H7 (cell line): ENCODE results near the gene ZPBP2. TPM values are rescaled to one million over a fixed set of nuclear protein-coding genes. Genes with fewer than 3 reads are reported as not detected.
"Not testable (repeated sequence)": the region's sequence is repeated elsewhere in the genome, so short reads cannot be mapped to it uniquely, and the experiment has no call there.

Experiments
- DNase-seq: peaks from one replicate; pipeline ENCODE4 v3.0.0; 2012
- H3K27me3 ChIP-seq: 2 replicates; pipeline ENCODE4 v1.6.0; 2011; ENCODE audit warnings: mild to moderate bottlenecking, low read length; ENCODE audit not compliant: control insufficient read depth, insufficient read depth
- H3K36me3 ChIP-seq: replicated peaks from 2 replicates; pipeline ENCODE4 v1.5.1; 2011; ENCODE audit warnings: low read length; ENCODE audit not compliant: control insufficient read depth, insufficient read depth
- H3K4me3 ChIP-seq: 2 replicates; pipeline ENCODE4 v1.5.1; 2011; ENCODE audit warnings: low read depth, mild to moderate bottlenecking, control low read depth, low read length, moderate library complexity; ENCODE audit not compliant: insufficient read depth
- total RNA-seq: library from RNA; depleted of rRNA; stranded (reverse); fragments of >200 nt; shearing (Covaris generic); gene quantifications from 2 replicates; pipeline ENCODE4 v1.2.3, GENCODE V29; 2014

Gene ZPBP2
- total RNA-seq, 1 experiment from 2014 or later, result not detected

- Histone ChIP-seq H3K4me3 (no peak overlapping the region), H3K36me3 (no peaks in the 10 kb centered on the region), H3K27me3 (peaks cover 41% of the 10 kb centered on the region)
- DNase-seq, result no peak
These were observed 720 bp upstream of the ZPBP2 start for GRCh38 chr17:39867084-39867879.

GRCh38 chr17:39868554-39868942, 546 bp downstream of the ZPBP2 start:
- no peaks in the 10 kb centered on the region for H3K36me3 ChIP-seq
- no peak overlapping the region for H3K4me3 ChIP-seq
- H3K27me3 ChIP-seq, result peaks cover 31% of the 10 kb centered on the region
- DNase-seq, result no peak

- H3K36me3 ChIP-seq, result no peaks in the 10 kb centered on the region
- H3K4me3 ChIP-seq, result no peak overlapping the region
- DNase-seq, result no peak
- H3K27me3 ChIP-seq, result peaks cover 12% of the 10 kb centered on the region
These were observed 2.8 kb downstream of the ZPBP2 start for GRCh38 chr17:39870776-39871175.

GRCh38 chr17:39871801-39872200, 3.8 kb downstream of the ZPBP2 start:
- Histone ChIP-seq H3K36me3 (no peaks in the 10 kb centered on the region), H3K27me3 (peaks cover 7% of the 10 kb centered on the region; the same call in 1 of the 2 replicates), H3K4me3 (no peak overlapping the region)
- DNase-seq, result no peak

GRCh38 chr17:39872751-39873150, 4.7 kb downstream of the ZPBP2 start:
- Histone ChIP-seq H3K36me3 (no peaks in the 10 kb centered on the region), H3K27me3 (peaks cover 3% of the 10 kb centered on the region; the same call in 1 of the 2 replicates), H3K4me3 (no peak overlapping the region)
- DNase-seq, result no peak

GRCh38 chr17:39886102-39886501, 18.1 kb downstream of the ZPBP2 start:
- not testable (repeated sequence) for H3K27me3 ChIP-seq, DNase-seq, H3K4me3 ChIP-seq, H3K36me3 ChIP-seq

GRCh38 chr17:39887078-39887477, 19.1 kb downstream of the ZPBP2 start:
- no peak overlapping the region for H3K4me3 ChIP-seq
- H3K36me3 ChIP-seq, result no peaks in the 10 kb centered on the region
- no peaks in the 10 kb centered on the region for H3K27me3 ChIP-seq
- DNase-seq, result no peak

- no peaks in the 10 kb centered on the region for H3K27me3 ChIP-seq
- no peak overlapping the region for H3K4me3 ChIP-seq
These were observed 21.2 kb downstream of the ZPBP2 start for GRCh38 chr17:39889200-39889599.

GRCh38 chr17:39894681-39895376, 26.8 kb downstream of the ZPBP2 start:
- no peak for DNase-seq
- Histone ChIP-seq H3K4me3 (no peak overlapping the region), H3K27me3 (no peaks in the 10 kb centered on the region), H3K36me3 (no peaks in the 10 kb centered on the region)

More at GRCh38 chr17:39889200-39889599, 21.2 kb downstream of the ZPBP2 start:
- no peak for DNase-seq
- H3K36me3 ChIP-seq, result no peaks in the 10 kb centered on the region

GRCh38 chr17:39898088-39898487, 30.1 kb downstream of the ZPBP2 start:
- no peaks in the 10 kb centered on the region for H3K36me3 ChIP-seq
- no peak for DNase-seq
- H3K4me3 ChIP-seq, result no peak overlapping the region
- H3K27me3 ChIP-seq, result no peaks in the 10 kb centered on the region

- no peak for DNase-seq
- Histone ChIP-seq H3K36me3 (no peaks in the 10 kb centered on the region), H3K27me3 (no peaks in the 10 kb centered on the region), H3K4me3 (no peak overlapping the region)
These were observed 31.2 kb downstream of the ZPBP2 start for GRCh38 chr17:39899215-39899614.

GRCh38 chr17:39902027-39902426, 34.0 kb downstream of the ZPBP2 start:
- not testable (repeated sequence) for H3K27me3 ChIP-seq, H3K36me3 ChIP-seq, DNase-seq, H3K4me3 ChIP-seq

- H3K27me3 ChIP-seq, result no peaks in the 10 kb centered on the region
- no peak overlapping the region for H3K4me3 ChIP-seq
- no peak for DNase-seq
- peaks cover 1% of the 10 kb centered on the region; the same call in 1 of the 2 replicates for H3K36me3 ChIP-seq
These were observed 35.3 kb downstream of the ZPBP2 start for GRCh38 chr17:39903158-39903884.

GRCh38 chr17:39904990-39905288, 36.9 kb downstream of the ZPBP2 start:
- Histone ChIP-seq H3K36me3 (peaks cover 1% of the 10 kb centered on the region; the same call in 1 of the 2 replicates), H3K4me3 (no peak overlapping the region), H3K27me3 (no peaks in the 10 kb centered on the region)
- DNase-seq, result no peak
